HG03196 (cell line): ENCODE data around the gene S100A3.

Experiments
- ATAC-seq: cut with Tn5 transposase; IDR thresholded peaks from one replicate; pipeline ENCODE4 v1.9.1; 2021; ENCODE audit not compliant: unreplicated experiment

Gene S100A3

DNA sequence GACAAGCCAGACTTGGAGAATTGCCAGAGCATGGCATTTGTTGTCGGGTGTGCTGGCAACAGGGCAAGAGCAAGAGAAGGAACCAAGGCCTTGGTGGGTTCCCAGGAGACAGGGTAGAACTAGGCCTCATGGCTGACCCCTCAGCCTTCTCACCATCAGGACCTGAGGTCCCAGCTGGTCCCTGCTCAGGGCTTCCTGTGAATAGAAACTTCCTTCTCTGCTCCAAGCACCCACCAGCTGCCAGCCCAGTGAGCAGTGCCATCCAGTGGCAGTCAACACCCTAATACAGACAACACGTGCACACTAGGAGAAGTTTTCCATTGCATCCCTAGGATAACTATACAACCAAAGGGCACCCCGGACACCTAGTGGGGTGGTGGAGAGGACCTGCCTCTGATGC lies 36.0 kb downstream of the S100A3 start:
- ATAC-seq = no peak

GRCh38 chr1:153510984-153511410 lies 38.1 kb downstream of the S100A3 start:
- ATAC-seq = no peak

GRCh38 chr1:153509729-153510354 lies 39.2 kb downstream of the S100A3 start:
- no peak for ATAC-seq

GRCh38 chr1:153509036-153509435 lies 40.0 kb downstream of the S100A3 start:
- no peak for ATAC-seq

GRCh38 chr1:153507926-153508583 lies 41.0 kb downstream of the S100A3 start:
- no peak for ATAC-seq

DNA sequence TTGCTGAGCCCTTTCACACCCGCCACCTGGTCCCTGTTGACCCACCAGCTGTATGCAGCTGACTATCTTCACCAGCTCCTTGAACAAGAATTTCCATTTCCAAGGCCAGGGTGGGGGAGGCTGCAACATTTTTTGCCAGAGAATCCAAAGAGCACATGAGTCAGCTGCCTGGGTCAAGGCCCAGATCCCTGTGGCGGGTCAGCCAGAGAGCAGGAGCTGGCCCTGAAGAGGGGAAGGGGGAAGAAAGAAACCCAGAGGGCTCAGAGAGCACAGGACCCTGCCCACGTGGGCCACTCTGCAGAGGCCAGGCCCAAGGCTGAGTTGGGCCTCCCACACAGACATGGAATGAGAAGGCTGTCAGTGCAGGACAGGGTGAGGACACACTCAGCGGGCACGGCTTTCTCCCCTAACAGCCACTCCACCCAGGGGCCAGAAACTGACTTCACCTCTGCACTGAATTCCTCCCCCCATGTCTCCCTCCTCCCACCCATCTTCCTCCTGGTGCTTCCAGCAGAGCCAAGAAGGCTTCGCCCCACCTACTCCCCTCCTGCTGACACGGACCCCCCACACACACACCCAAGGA lies 42.1 kb downstream of the S100A3 start:
- no peak for ATAC-seq

DNA sequence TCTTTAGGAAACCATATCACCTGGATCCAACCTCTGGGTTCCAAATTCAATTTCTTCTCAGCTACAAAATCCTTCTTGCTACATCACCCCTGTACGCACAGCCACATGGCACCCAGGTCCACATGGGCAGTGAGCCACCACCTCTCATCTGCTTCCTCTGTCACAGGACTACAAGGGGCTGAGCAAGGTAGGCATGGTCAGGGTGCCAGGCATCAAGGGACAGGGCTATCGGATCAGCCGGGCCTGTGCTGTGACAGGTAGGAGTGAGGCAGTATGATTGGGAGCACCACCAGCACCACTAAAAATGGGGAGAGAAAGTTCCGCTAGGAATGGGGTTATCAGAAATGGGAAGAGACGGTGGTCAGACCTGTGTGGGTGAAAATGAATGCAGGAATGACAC lies 42.7 kb downstream of the S100A3 start:
- ATAC-seq = no peak

- no peak for ATAC-seq
Observed at GRCh38 chr1:153505576-153505975, 43.5 kb downstream of the S100A3 start.

DNA sequence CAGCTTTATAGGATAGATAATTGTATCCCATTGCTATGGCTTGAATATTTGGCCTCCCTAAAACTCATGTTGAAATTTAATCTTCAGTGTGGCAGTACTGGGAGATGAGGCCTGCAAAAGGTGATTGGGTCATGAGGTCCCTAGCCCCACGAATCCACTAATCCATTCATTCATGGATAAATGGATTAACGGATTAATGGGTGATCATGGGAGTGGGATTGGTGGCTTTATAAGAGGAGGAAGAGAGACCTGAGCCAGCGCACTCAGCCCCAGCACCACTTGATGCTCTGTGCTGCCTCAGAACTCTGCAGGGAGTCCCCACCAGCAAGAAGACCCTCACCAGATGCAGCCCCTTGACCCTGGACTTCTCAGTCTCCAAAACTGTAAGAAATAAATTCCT lies 45.3 kb downstream of the S100A3 start:
- ATAC-seq = no peak

DNA sequence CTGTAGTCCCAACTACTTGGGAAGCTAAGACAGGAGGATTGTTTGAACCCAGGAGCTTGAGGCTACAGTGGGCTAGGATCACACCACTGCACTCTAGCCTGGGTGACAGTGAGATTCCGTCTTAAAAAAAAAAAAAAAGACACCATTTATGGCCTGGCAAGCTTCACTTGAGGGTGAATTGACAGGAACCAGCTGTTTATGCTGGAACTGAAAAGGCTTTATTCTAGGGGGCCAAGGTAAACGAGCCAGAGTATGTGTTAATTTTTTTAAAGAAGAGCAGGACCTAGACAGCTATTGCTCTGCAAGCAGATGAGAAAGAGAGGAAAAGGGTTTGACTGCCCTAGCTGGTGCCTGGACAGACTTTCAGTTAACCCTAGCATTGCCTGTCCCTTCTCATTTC lies 50.3 kb downstream of the S100A3 start:
- ATAC-seq = no peak
